HG03025 (cell line): ENCODE measurements around the gene COG8.
"Not testable (repeated sequence)": the region's sequence is repeated elsewhere in the genome, so short reads cannot be mapped to it uniquely, and the experiment has no call there.

Source experiments
- ATAC-seq: cut with Tn5 transposase; IDR thresholded peaks from one replicate; pipeline ENCODE4 v1.9.1; 2021; ENCODE audit warnings: mild to moderate bottlenecking, moderate library complexity; ENCODE audit not compliant: unreplicated experiment, low FRiP score

The COG8 gene

DNA sequence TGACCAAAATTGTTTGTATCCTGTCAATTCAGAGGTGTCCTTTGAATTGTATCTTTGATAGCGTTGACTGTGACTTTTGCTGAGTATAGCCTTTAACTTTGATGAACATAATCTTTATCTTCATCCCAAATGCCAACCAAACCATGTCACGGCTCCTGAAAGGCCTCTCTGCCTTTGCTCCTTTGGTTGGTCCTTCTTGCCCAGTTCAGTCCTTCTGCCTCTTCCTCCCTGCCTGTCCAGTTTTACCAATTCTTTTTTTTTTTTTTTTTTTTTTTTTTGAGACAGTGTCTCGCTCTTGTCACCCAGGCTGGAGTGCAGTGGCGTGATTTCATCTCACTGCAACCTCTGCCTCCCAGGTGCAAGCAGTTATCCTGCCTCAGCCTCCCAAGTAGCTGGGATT lies 41.1 kb downstream of the COG8 start:
- ATAC-seq = no peak

GRCh38 chr16:69296771-69297170 lies 42.6 kb downstream of the COG8 start:
- not testable (repeated sequence) for ATAC-seq

- no peak for ATAC-seq
Measured at GRCh38 chr16:69294051-69294450, 45.3 kb downstream of the COG8 start.

GRCh38 chr16:69293401-69293800 lies 46.0 kb downstream of the COG8 start:
- ATAC-seq = no peak

GRCh38 chr16:69291657-69292056 lies 47.7 kb downstream of the COG8 start:
- ATAC-seq = not testable (repeated sequence)

- no peak for ATAC-seq
Measured at GRCh38 chr16:69286941-69287713, 52.2 kb downstream of the COG8 start.

GRCh38 chr16:69285240-69285639 lies 54.1 kb downstream of the COG8 start:
- no peak for ATAC-seq

DNA sequence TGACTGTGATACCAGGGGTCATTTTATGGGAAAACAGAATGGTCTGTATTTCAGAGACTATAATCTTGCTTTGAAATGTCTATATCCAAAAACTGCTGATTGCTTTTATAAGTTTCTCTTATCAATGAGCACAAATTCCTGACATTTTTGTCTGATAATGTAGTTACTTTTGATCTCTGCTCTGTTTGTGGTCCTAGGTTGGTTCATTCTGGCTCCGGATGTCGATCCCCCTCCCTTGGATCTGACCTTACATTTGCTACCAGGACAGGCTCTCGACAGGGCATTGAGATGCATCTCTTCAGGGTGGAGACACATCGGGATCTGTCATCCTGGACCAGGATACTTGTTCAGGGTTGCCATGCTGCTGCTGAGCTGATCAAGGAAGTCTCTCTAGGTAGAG lies 55.5 kb downstream of the COG8 start:
- no peak for ATAC-seq

DNA sequence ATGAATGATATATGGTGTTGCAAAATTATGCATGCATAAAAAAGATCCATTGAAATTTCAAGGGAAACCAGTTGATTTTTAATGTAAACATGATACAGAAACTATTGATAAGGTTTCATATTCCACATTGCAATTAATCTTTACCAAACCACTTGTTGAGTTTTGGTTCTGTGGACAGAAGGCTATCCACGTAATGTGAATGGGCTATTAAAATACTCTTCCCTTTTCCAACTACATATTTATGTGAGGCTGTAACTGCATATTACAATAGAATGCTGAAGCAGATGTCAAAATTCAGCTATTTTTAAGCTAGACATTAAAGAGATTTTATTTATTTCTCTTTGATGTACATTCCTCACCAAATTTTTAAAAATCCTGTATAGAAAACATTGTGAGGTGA lies 62.0 kb downstream of the COG8 start:
- ATAC-seq = no peak
